Epithelial cell of umbilical artery (primary cell): Measurements from ENCODE around the gene GYPA. TPM values are rescaled to one million over a fixed set of nuclear protein-coding genes. Genes with fewer than 3 reads are reported as not detected.

Experiments
- total RNA-seq: library from RNA; depleted of rRNA; stranded (reverse); fragments of >200 nt; gene quantifications from 2 replicates; pipeline ENCODE4 v1.2.3, GENCODE V29; 2014

Gene GYPA
- not detected in 2 replicates for total RNA-seq

GRCh38 chr4:144140594-144141295, at the start of gene GYPA:
Gene GYPA (minus strand): TSS chr4:144140718. CDS start chr4:144140635, 83 bp downstream.

Other genes with a start within 250 kb of the GYPA start
- 0.30 and 0.32 TPM in 2 replicates for gene GYPE, start 235.2 kb downstream of the GYPA start, total RNA-seq
- gene GYPB, start 121.3 kb downstream of the GYPA start, total RNA-seq: not detected in 2 replicates